GM18502 (cell line): ENCODE results near the gene WDTC1.

ENCODE experiments used
- ATAC-seq: cut with Tn5 transposase; IDR thresholded peaks from one replicate; pipeline ENCODE4 v1.9.1; 2021; ENCODE audit warnings: mild to moderate bottlenecking; ENCODE audit not compliant: unreplicated experiment, poor library complexity

WDTC1 gene

DNA sequence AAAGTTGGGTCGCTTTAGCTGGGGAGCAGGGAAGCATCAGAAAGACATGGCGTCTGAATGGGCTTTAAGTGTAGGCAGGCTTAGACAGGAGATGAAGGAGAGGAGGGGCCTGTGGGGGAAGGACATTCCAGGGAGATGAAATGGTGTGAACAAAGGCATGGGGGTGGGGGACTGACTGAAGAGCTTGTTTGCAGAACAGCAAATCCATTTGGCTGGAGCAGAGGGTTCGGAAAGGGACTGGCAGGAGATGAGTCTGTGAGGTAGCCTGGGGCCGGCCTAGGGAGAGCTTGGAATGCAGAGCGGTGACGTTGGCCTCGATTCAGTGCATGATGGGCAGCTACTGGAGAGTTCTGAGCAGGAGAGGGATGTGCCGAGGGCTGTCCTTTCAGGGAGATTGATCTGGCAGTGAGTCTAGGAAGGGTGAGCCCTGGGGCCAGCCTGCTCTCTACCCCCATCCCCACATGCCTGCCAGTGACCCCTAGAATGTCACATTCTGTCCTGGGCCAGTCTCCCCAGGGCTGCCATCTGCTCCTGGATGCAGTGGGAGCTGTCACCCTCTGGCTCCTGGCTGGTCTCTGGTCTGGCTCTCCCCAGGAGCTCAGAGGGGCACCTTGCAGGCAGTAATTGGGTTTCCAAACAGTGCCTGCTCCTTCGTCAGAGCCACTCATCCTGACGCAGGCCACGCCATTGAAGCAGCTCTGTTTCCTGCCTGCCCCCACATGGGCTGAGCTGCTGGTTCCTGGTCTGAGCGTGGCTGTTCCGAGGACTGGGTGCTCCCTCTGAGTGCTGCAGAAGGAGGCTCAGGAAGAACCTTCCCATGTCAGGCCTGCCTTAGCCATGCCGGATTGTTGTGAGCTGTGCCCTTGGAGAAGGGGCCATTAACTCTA, 65.2 kb downstream of the WDTC1 start:
- no peak for ATAC-seq

DNA sequence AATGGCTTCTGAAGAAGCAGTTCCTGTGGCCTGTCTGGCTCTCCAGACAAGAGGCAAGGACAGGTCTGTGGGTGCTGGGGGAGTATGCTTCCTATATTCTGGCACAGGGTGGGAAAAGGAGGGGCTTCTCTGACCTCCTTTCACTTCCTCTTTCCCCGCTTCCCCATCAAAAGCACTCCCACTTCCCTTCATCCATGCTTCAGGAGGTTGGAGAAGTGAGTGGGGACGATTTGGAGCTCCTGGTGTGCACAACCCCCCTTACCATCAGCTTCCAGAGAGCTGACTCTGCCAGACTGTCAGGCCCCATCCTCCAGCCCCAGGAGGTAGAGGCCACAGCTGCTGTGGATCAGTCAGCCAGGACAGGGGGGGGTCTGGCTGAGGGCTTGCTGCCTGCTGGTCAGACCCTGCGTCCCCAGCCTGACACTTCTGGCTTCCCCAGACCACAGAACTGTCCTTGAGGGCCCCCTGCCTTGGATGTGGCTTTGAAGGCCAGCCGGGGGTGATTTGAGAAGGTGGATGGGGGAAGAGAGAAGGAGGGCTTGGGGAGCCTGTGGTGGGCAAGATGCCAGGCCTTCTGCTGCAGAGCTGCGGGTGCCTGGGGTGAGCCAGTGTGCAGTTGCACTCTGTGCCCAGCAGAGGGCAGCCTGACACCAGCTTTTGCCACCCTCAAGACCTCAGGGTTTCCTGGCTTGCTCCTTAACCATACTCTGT, 66.1 kb downstream of the WDTC1 start:
- no peak for ATAC-seq

DNA sequence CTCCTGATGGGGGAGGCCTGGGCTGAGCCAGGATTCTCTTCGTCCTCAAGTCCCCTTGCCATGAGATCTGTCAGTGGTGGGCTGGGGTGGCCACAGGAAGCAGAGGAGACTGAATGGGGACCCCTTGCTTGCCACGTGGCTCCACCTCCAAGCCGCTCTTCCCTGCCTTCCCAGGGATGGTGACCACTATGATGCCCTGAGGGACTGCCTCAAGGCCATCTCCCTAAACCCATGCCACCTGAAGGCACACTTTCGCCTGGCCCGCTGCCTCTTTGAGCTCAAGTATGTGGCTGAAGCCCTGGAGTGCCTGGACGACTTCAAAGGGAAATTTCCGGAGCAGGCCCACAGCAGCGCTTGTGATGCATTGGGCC, 66.6 kb downstream of the WDTC1 start:
- no peak for ATAC-seq

DNA sequence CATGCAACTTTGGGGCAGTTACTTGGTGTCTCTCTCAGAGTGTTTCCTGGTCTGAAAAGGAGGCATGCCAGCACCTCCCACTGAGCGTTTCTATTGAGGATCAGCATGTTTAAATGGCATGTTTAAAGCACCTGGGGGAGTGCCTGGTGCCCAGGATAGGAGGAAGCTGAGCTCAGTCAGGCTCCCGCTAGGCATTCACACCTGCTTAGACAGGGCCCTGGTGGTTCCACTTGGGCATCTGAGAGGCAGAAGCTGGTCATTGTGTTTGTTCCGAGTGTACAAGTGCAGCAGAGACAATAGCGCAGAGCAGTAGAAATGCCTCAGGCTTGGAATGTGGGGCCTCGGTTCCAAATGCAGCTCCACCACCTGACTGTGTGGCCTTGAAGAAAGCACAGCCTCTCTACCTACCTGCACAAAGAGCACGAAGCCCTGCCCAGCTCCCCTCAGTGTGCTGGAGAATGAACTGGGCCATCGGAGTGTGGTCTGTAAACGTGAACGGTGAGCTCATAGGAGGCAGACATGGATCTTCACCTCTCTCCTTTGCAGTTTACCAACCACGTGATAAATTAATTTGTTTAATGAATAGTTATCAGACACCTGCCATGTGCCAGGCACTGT, 67.3 kb downstream of the WDTC1 start:
- ATAC-seq = no peak

GRCh38 chr1:27302612-27303011, 68.2 kb downstream of the WDTC1 start:
- ATAC-seq = no peak

- ATAC-seq = no peak
Observed at GRCh38 chr1:27303509-27303908, 69.1 kb downstream of the WDTC1 start.

- no peak for ATAC-seq
Observed at GRCh38 chr1:27306071-27306470, 71.6 kb downstream of the WDTC1 start.

- no peak for ATAC-seq
Observed at GRCh38 chr1:27306892-27307761, 72.7 kb downstream of the WDTC1 start.

DNA sequence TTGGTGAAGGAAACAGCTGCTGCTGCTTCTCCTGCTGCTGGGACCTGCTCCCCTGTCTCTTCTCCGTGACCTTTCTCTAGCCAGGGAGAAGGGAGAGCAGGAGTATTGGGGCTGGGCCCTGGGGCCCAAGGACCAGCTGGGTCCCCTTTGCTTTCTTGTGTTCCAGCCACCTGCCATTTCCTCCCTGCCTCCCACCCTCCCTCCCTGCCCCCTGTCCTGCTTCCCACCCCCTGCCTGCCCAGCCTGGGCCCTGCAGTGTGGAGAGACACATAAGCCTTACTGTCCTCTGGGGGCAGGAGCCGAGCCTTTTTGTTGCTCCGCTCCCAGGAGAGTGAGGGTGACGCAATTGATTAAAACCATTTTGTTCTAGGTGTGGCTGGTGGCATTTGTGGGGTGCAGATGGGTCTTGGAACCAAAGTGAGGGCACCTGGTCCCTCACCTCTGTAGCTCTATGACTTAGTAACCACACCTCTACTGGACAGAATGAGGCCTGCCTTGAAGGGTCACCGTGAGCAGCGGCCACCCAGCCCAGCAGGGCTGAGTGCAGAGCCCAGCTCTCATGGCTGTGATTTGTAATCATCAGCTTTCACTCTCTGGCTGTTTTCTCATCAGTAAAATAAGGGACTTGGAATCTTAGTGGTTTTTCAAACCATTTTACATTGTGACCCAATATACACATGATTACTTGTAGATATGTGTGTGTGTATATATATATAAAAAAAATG, 73.6 kb downstream of the WDTC1 start:
- no peak for ATAC-seq

- no peak for ATAC-seq
Observed at GRCh38 chr1:27314169-27314568, 79.7 kb downstream of the WDTC1 start.

GRCh38 chr1:27314737-27315136, 80.3 kb downstream of the WDTC1 start:
- no peak for ATAC-seq

DNA sequence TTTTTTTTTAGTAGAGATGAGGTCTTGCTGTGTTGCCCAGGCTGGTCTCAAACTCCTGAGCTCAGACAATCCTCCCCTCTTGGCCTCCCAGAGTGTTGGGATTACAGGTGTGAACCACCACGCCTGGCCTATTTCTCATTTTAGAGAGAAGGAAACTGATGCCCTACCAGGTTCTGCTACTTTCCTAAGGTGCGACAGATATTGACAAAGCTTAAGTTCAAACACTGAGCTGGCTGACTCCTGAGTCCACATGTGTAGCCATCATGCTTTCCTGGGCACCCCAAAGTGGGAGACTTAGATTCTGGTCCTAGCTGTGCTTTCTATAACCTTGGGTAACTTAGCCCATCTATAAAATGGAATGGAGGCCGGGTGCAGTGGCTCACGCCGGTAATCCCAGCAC, 82.4 kb downstream of the WDTC1 start:
- ATAC-seq = no peak

GRCh38 chr1:27318136-27318535, 83.7 kb downstream of the WDTC1 start:
- no peak for ATAC-seq

DNA sequence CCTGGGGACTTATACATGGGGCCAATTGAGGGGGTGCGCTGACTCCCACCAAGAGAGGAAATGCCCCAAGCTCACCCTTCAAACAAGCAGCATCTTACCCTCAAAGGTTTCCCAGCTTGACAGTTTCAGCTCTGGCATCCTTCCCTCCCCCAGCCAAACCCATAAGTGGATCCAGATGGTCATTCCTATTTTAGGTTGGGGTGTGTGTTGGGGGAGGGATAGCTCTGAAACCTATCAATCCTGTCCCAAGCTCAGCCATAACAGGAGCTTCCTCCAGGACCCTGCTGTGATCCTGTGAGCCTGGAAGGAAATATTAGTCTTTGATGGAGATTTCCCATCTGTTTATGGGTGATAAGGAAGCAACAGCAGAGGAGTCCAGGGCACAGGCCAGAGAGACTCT, 84.2 kb downstream of the WDTC1 start:
- no peak for ATAC-seq

- ATAC-seq = peak; percentile 93
Observed at GRCh38 chr1:27321813-27322568, 87.6 kb downstream of the WDTC1 start, which contains the start of gene TMEM222. TMEM222 (plus strand) TSS chr1:27322163; CDS start chr1:27322198, 35 bp downstream.

GRCh38 chr1:27322569-27323240, 88.3 kb downstream of the WDTC1 start:
- no peak for ATAC-seq

DNA sequence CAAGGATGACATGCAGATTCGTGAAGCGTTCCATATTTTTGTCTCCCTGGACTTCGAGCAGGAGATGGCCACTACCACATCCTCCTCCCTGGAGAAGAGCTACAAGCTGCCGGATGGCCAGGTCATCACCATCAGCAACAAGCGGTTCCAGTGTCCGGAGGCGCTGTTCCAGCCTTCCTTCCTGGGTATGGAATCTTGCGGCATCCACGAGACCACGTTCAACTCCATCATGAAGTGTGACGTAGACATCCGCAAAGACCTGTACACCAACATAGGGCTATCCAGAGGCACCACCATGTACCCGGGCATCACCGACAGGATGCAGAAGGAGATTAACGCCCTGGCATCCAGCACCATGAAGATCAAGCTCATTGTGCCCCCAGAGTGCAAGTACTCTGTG, 90.9 kb downstream of the WDTC1 start:
- ATAC-seq = no peak

DNA sequence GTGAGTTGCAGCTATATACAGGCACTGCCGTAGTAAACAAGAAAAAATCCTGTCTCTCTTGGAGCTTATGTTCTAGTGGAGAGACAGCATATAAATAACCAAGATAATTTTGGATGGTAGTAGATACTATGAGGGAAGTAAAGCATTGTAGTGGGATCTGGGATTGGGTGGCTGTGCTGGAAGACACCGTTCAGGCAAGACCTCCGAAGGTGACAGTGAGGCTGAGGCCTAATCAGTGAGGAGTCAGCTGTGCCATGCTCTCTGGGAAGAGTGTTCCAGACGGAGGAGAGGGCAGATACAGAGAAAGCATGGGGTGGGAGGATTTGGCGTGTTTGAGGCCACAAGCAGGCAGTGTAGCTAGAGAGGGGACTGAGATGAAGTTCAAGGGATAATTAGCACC, 93.5 kb downstream of the WDTC1 start:
- ATAC-seq = no peak
